Rectal smooth muscle tissue (tissue), 1 donor: ENCODE results near the gene LANCL2.

ENCODE experiments used
- H3K27ac ChIP-seq: one replicate; pipeline ENCODE4 v1.7.0; 2013; ENCODE audit warnings: low read depth, low read length, inconsistent platforms
- H3K27me3 ChIP-seq: one replicate; pipeline ENCODE4 v1.7.0; 2013; ENCODE audit warnings: low read length; ENCODE audit not compliant: control insufficient read depth, insufficient read depth
- H3K36me3 ChIP-seq: one replicate; pipeline ENCODE4 v1.7.0; 2013; ENCODE audit warnings: low read length; ENCODE audit not compliant: control insufficient read depth, insufficient read depth
- H3K4me1 ChIP-seq: one replicate; pipeline ENCODE4 v1.7.0; 2013; ENCODE audit warnings: low read length; ENCODE audit not compliant: control insufficient read depth, insufficient read depth
- H3K4me3 ChIP-seq: one replicate; pipeline ENCODE4 v1.7.0; 2013; ENCODE audit warnings: low read length
- H3K9ac ChIP-seq: one replicate; pipeline ENCODE4 v1.7.0; 2013; ENCODE audit warnings: low read length

Gene LANCL2

DNA sequence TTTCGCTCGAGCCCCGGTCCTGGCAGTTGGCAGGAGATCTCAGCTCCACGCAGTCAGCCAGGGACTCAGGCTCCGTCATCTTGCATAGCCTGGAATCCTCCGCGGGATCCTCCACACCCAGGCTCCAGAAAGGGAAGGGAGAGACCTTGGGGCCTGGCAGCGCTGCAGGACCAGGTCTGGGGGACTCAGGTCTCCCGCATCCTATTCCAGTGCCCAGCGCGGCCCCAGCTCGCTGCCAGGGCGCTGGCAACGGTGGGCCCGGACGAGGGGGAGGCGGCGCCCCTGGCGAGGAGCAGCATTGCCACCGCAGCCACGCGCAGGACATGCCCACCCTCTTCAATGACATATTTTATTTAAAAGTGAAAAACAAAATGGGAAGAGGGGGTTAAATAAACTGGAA is 83.4 kb downstream of the LANCL2 start:
- H3K27ac ChIP-seq, result no peak overlapping the region
- H3K36me3 ChIP-seq, result no peaks in the 10 kb centered on the region
- no peak overlapping the region for H3K9ac ChIP-seq
- H3K4me3 ChIP-seq, result no peak overlapping the region
- no peaks in the 10 kb centered on the region for H3K27me3 ChIP-seq
- H3K4me1 ChIP-seq, result no peaks in the 10 kb centered on the region

DNA sequence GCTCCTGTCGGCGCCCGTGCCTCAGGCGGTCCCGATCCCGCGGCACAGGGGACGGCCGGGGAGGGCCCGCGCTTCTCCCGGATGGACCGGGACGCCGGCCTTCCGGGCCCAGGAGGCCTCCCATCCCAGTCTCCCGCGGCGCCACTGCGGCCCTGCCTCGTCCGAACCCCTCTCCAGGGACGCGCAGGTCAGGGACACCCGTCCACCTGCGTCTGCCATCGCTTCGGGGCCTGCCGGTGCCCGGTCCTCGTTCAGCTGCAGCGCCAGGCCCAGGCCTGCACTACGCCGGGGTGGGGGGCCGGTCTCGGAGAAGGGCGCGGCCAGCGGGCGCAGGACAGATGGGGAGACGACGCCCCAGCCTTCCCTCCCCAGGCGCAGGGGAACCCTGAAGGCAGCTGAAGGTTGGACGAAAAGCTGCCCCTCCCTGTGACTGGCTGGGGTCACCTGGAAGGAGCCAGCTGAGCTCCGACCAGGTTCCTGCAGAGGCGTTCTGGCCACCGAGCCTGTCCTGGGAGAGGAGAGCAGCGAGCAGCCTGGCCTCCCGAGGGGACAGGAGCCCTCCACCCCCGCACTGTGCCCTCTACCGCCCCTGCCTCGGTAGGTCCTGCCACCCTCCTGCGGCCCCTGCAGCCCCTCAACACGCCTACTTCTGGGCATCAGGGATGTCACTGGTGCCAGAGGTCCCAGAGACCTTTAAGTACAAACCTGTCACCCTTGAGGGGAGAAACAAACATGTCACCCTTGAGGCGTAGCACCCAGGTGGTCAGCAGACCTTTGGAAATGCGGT is 84.3 kb downstream of the LANCL2 start:
- no peaks in the 10 kb centered on the region for H3K4me1 ChIP-seq
- H3K9ac ChIP-seq, result no peak overlapping the region
- H3K27ac ChIP-seq, result no peak overlapping the region
- H3K4me3 ChIP-seq, result no peak overlapping the region
- H3K36me3 ChIP-seq, result no peaks in the 10 kb centered on the region
- H3K27me3 ChIP-seq, result no peaks in the 10 kb centered on the region

GRCh38 chr7:55449992-55450535 is 84.9 kb downstream of the LANCL2 start:
- H3K27ac ChIP-seq, result no peak overlapping the region
- no peak overlapping the region for H3K9ac ChIP-seq
- no peaks in the 10 kb centered on the region for H3K4me1 ChIP-seq
- H3K27me3 ChIP-seq, result no peaks in the 10 kb centered on the region
- no peaks in the 10 kb centered on the region for H3K36me3 ChIP-seq
- H3K4me3 ChIP-seq, result no peak overlapping the region

DNA sequence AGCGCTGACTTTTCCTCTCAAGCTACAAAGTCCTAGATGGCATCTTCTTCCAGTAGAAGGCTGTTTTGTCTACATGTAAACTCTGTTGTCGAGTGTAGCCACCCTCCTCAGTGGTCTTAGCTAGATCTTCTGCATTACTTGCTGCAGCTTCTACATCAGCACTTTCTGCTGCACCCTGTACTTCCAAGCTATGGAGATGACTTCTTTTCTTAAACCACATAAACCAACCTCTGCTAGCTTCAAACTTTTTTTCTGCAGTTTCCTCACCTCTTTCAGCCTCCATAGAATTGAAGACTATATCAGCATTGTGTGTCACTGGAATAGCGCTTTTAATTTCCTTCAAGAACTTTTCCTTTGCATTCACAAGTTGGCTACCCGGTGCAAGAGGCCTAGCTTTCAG is 87.8 kb downstream of the LANCL2 start:
- H3K9ac ChIP-seq, result no peak overlapping the region
- no peak overlapping the region for H3K4me3 ChIP-seq
- no peak overlapping the region for H3K27ac ChIP-seq
- H3K4me1 ChIP-seq, result no peaks in the 10 kb centered on the region
- H3K27me3 ChIP-seq, result no peaks in the 10 kb centered on the region
- no peaks in the 10 kb centered on the region for H3K36me3 ChIP-seq

- Histone ChIP-seq H3K27me3 (no peaks in the 10 kb centered on the region), H3K9ac (no peak overlapping the region), H3K4me3 (no peak overlapping the region), H3K4me1 (no peaks in the 10 kb centered on the region), H3K27ac (no peak overlapping the region), H3K36me3 (no peaks in the 10 kb centered on the region)
Observed at GRCh38 chr7:55457801-55458200, 92.7 kb downstream of the LANCL2 start.

DNA sequence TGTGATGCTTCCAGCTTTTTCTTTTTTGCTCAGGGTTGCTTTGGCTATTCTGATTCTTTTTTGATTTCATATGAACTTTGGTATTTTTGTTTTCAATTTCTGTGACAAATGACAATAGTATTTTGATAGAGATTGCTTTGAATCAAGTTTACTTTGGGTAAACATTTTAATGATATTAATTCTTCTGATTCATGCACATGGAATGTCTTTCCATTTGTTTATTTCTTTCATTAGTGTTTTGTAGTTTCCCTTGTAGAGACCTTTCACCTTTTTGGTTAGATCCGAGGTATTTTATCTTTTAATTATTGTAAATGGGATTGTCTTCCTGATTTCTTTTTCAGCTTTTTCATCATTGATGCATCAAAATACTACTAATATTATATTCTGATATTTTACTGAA is 93.2 kb downstream of the LANCL2 start:
- Histone ChIP-seq H3K27ac (no peak overlapping the region), H3K36me3 (no peaks in the 10 kb centered on the region), H3K9ac (no peak overlapping the region), H3K27me3 (no peaks in the 10 kb centered on the region), H3K4me1 (no peaks in the 10 kb centered on the region), H3K4me3 (no peak overlapping the region)

GRCh38 chr7:55463686-55464262 is 98.6 kb downstream of the LANCL2 start:
- H3K4me1 ChIP-seq, result peaks cover 4% of the 10 kb centered on the region
- H3K36me3 ChIP-seq, result peaks cover 2% of the 10 kb centered on the region
- H3K27ac ChIP-seq, result no peak overlapping the region
- H3K9ac ChIP-seq, result no peak overlapping the region
- no peak overlapping the region for H3K4me3 ChIP-seq
- H3K27me3 ChIP-seq, result no peaks in the 10 kb centered on the region

DNA sequence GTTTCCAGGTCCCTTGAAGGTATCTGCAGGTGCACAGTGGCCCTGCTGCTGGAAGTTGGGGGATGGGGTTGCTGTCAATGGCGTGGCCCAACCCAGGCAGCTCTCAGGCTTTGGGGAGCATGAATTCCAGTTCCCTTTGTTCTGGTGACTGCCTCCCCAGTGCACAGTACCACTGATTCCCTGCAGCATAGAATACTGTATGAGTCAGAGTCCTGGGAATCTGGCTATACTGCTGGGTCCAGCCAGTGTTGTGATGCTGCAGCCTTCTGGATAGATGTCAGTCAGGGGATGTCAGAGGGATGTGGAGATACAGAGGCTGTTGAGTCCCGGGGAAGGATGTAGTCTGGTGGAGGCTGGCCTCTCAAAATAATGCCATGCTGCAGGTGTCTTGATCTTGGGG is 99.3 kb downstream of the LANCL2 start:
- Histone ChIP-seq H3K4me3 (no peak overlapping the region), H3K9ac (no peak overlapping the region), H3K4me1 (peaks cover 4% of the 10 kb centered on the region), H3K36me3 (peaks cover 2% of the 10 kb centered on the region), H3K27me3 (no peaks in the 10 kb centered on the region), H3K27ac (no peak overlapping the region)

GRCh38 chr7:55465691-55466090 is 100.6 kb downstream of the LANCL2 start:
- Histone ChIP-seq H3K27ac (no peak overlapping the region), H3K36me3 (peaks cover 2% of the 10 kb centered on the region), H3K4me3 (no peak overlapping the region), H3K27me3 (no peaks in the 10 kb centered on the region), H3K4me1 (peaks cover 4% of the 10 kb centered on the region), H3K9ac (no peak overlapping the region)

DNA sequence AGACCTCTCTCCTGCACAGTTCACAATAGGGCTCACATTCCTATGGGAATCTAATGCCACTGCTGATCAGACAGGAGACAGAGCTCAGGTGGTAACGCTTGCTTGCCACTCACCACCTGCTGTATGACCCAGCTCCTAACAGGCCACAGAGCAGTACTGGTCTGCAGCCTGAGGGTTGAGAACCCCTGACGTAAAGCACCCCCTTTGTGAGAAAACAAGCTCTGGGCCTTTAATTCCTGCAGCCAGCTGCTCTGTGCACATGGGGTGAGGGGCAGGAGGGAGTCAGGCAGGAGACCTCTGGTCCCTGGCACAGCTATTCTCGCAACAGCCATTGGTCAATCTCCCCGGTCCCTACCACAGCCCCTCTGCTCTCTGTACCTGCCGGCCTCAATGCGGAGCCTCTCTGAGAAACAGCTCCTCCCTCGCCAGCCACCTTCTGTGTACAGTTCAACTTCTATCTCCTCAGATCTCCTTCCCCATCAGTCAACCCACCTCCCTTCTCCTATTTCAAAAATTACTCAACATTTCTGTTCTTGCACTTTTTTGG is 102.0 kb downstream of the LANCL2 start:
- H3K9ac ChIP-seq, result no peak overlapping the region
- no peak overlapping the region for H3K4me3 ChIP-seq
- H3K36me3 ChIP-seq, result peaks cover 2% of the 10 kb centered on the region
- peaks cover 4% of the 10 kb centered on the region for H3K4me1 ChIP-seq
- H3K27me3 ChIP-seq, result no peaks in the 10 kb centered on the region
- H3K27ac ChIP-seq, result no peak overlapping the region

DNA sequence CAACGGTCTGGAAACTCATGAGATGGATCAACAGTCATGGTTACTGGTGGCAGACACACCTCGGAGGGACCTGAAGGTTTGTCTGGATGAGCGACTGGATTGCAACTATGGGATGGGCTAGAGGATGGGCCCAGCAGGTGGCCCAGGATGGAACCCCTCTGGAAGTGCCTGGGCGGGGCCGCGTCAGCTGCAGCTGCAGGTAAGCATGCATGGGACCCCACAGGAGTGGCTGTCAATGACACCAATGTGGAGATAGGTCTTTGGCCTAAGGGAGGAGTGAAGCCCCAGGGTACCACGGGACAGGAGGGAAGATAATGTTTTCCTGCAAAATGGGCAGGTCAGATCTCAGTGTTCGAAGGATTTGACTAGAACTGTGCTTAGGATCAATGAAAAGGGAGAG is 103.4 kb downstream of the LANCL2 start:
- Histone ChIP-seq H3K9ac (no peak overlapping the region), H3K27ac (no peak overlapping the region), H3K36me3 (peaks cover 2% of the 10 kb centered on the region), H3K4me1 (peaks cover 4% of the 10 kb centered on the region), H3K4me3 (no peak overlapping the region), H3K27me3 (no peaks in the 10 kb centered on the region)

DNA sequence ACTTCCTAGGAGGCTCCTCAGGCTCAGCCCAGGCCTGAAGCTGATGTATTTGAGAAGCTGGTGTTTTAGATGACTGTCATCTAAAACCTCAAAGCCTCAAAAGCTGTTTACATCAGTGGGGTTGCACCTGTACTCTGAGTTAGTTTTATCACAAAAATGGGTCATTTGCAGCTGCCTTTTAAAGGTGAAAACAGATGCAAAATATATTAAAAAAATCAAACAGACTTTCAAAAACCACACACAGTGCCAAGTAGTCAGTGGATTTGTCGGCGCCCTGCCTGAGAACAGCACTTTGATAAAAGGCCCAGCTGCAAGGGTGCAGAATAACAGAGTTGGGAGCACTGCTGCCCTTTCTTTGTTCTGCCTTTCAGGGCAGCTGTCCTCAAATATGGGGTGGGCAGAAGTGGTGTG is 104.1 kb downstream of the LANCL2 start:
- Histone ChIP-seq H3K27ac (no peak overlapping the region), H3K4me1 (peaks cover 4% of the 10 kb centered on the region), H3K36me3 (peaks cover 2% of the 10 kb centered on the region), H3K9ac (no peak overlapping the region), H3K4me3 (no peak overlapping the region), H3K27me3 (no peaks in the 10 kb centered on the region)
